Psoas muscle (tissue), 8 donors: ENCODE measurements around the gene B4GALT7. TPM values are rescaled to one million over a fixed set of nuclear protein-coding genes. Genes with fewer than 3 reads are reported as not detected.
"Not testable (repeated sequence)": the region's sequence is repeated elsewhere in the genome, so short reads cannot be mapped to it uniquely, and the experiment has no call there.

ENCODE experiments used
- ATAC-seq, 4 donors: fragments of 200-7000 bp; cut with Tn5 transposase; one replicate each; pipeline ENCODE4 v1.9.1; 2020; ENCODE audit warnings: moderate library complexity in 3 of 4, mild to moderate bottlenecking in 2 of 4
- DNase-seq, 2 donors: peaks; one replicate each; pipeline ENCODE4 v3.0.0-alpha.2; 2020
- H3K27ac ChIP-seq: fragments of 200-600 bp; one replicate; pipeline ENCODE4 v1.8.0; 2022
- H3K27me3 ChIP-seq, 3 donors: fragments of 200-600 bp in 1 of 3; one replicate each; pipeline versions ENCODE4 v1.6.1 to v1.8.0; 2013 to 2022; ENCODE audit warnings: low read length in 2 of 3, mild to moderate bottlenecking in 2 of 3, moderate library complexity in 1 of 3; ENCODE audit not compliant: insufficient read depth in 3 of 3
- H3K36me3 ChIP-seq, 2 donors: fragments of 200-600 bp in 1 of 2; one replicate each; pipeline versions ENCODE4 v1.6.1 to v1.8.0; 2013 to 2022; ENCODE audit warnings: low read depth in 1 of 2, mild to moderate bottlenecking in 1 of 2, moderate library complexity in 1 of 2; ENCODE audit not compliant: insufficient read depth in 1 of 2
- H3K4me1 ChIP-seq: fragments of 200-600 bp; one replicate; pipeline ENCODE4 v1.8.0; 2022
- H3K4me3 ChIP-seq: fragments of 200-600 bp; one replicate; pipeline ENCODE4 v1.8.0; 2022; ENCODE audit warnings: mild to moderate bottlenecking
- H3K9me3 ChIP-seq: fragments of 200-600 bp; one replicate; pipeline ENCODE4 v1.8.0; 2022
- WGBS, 3 donors: extraction: QIAGEN DNeasy Blood & Tissue Kit; methylation state at CpG; one replicate each; pipeline versions ENCODE4 v1.1.6 to v1.1.7; 2013; 5-methylcytosine and 5-hydroxymethylcytosine counted together
- intact Hi-C, 2 donors: fragments of 100-400 bp; cut with DNase I; formaldehyde crosslinking; loops; one replicate each; pipeline versions ENCODE4 v1.11.0 to v1.14.2; 2022
- polyA plus RNA-seq, 3 donors: library from polyadenylated mRNA; stranded (reverse); fragments of 200-250 nt; gene quantifications; one replicate each; pipeline ENCODE4 v1.2.3, GENCODE V29; 2013
- total RNA-seq, 4 donors: library from RNA; stranded (reverse); fragmentation: NEBNext Ultra II Directional in 2 of 4; extraction: Animal tissue kit (Norgen Biotek cat#: 25700) in 2 of 4; gene quantifications; one replicate each; pipeline versions ENCODE4 v1.2.1 to v1.2.4, GENCODE V29; 2021 to 2023
- donor health status: healthy with polysubstance abuse.
- donor health status: DM: no; HTN: no; CAD: no; lungs with moderate emphysema.
- donor health status: Bipolar disorder and iron deficiency.
- donor health status: healthy.
- donor health status: DM: yes; HTN: yes; CAD: no.
- donor health status: DM: no; HTN: no; CAD: no.
- donor health status: DM: no; HTN: no; CAD: no.
- donor health status: DM: yes; HTN: yes; CAD: no.

The B4GALT7 gene
- total and polyA plus RNA-seq, 7 donors: 12.7 to 23.1 (median 14.7) TPM

DNA sequence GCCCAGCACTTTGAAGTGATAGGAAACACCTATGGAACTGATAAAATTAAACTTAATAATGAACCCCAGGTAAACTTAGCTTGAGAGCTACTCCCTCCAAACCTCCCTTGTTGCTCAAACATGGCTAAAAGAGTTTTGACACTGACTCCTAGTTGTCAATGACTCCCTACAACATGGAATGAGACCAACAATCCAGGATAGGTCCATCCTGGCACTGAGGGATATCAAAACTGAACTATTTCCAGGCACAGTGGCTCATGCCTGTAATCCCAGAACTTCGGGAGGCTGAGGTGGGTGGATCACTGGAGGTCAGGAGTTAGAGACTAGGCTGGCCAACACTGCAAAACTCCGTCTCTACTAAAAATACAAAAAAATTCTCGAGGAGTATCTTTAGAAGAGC is 58.6 kb downstream of the B4GALT7 start:
- H3K4me3 ChIP-seq, H3K4me1 ChIP-seq, DNase-seq, H3K27me3 ChIP-seq, H3K36me3 ChIP-seq, H3K27ac ChIP-seq, H3K9me3 ChIP-seq, intact Hi-C loops: not testable (repeated sequence)
- peak in 3 of 4 donors; percentile 59 to 81 (median 70) for ATAC-seq
- WGBS, 3 donors: 29 to 87% (median 55%) methylated on average over 3 of the region's 3 CpGs

Other genes starting within 250 kb of the B4GALT7 start
- 10 to 100 TPM; 28.7 to 55.8 (median 43.1) TPM for gene LMAN2, start 248.5 kb upstream of the B4GALT7 start, total RNA-seq
- gene LMAN2, start 248.5 kb upstream of the B4GALT7 start, polyA plus RNA-seq: 100 to 1,000 TPM; 103 to 193 (median 162) TPM
- 10 to 100 TPM in 3 of 4 donors, 1 to 10 TPM in 1; 5.5 to 23.2 (median 10.5) TPM for gene RGS14, start 242.2 kb upstream of the B4GALT7 start, total RNA-seq
- 10 to 100 TPM in 1 of 3 donors, 1 to 10 TPM in 2; 3.6 to 10.0 (median 6.7) TPM for gene RGS14, start 242.2 kb upstream of the B4GALT7 start, polyA plus RNA-seq
- gene SLC34A1, start 215.7 kb upstream of the B4GALT7 start, total RNA-seq: not detected
- gene SLC34A1, start 215.7 kb upstream of the B4GALT7 start, polyA plus RNA-seq: not detected
- gene PFN3, start 199.5 kb upstream of the B4GALT7 start, total RNA-seq: not detected
- not detected for gene PFN3, start 199.5 kb upstream of the B4GALT7 start, polyA plus RNA-seq
- under 1 TPM in 1 of 4 donors, not detected in 3; 0.40 TPM for gene F12, start 190.6 kb upstream of the B4GALT7 start, total RNA-seq
- under 1 TPM; 0.06 to 0.81 (median 0.09) TPM for gene F12, start 190.6 kb upstream of the B4GALT7 start, polyA plus RNA-seq
- gene GRK6, start 173.5 kb upstream of the B4GALT7 start, total RNA-seq: 10 to 100 TPM; 15.8 to 22.6 (median 19.1) TPM
- 10 to 100 TPM; 12.3 to 14.6 (median 13.2) TPM for gene GRK6, start 173.5 kb upstream of the B4GALT7 start, polyA plus RNA-seq
- gene PRR7, start 153.3 kb upstream of the B4GALT7 start, total RNA-seq: 1 to 10 TPM in 3 of 4 donors, under 1 TPM in 1; 0.88 to 2.6 (median 1.8) TPM
- gene PRR7, start 153.3 kb upstream of the B4GALT7 start, polyA plus RNA-seq: 1 to 10 TPM in 1 of 3 donors, under 1 TPM in 2; 0.39 to 3.8 (median 0.48) TPM
- gene DBN1, start 126.5 kb upstream of the B4GALT7 start, total RNA-seq: 10 to 100 TPM; 17.7 to 28.4 (median 24.3) TPM
- 10 to 100 TPM in 2 of 3 donors, 1 to 10 TPM in 1; 8.1 to 20.8 (median 20.1) TPM for gene DBN1, start 126.5 kb upstream of the B4GALT7 start, polyA plus RNA-seq
- gene PDLIM7, start 102.5 kb upstream of the B4GALT7 start, total RNA-seq: 100 to 1,000 TPM; 134 to 221 (median 161) TPM
- 100 to 1,000 TPM; 174 to 254 (median 221) TPM for gene PDLIM7, start 102.5 kb upstream of the B4GALT7 start, polyA plus RNA-seq
- 1 to 10 TPM; 2.4 to 5.4 (median 3.1) TPM for gene DOK3, start 90.3 kb upstream of the B4GALT7 start, total RNA-seq
- 1 to 10 TPM in 2 of 3 donors, under 1 TPM in 1; 0.44 to 5.0 (median 3.8) TPM for gene DOK3, start 90.3 kb upstream of the B4GALT7 start, polyA plus RNA-seq
- 10 to 100 TPM; 37.2 to 41.0 (median 40.2) TPM for gene DDX41, start 83.2 kb upstream of the B4GALT7 start, total RNA-seq
- 10 to 100 TPM; 45.6 to 71.6 (median 57.3) TPM for gene DDX41, start 83.2 kb upstream of the B4GALT7 start, polyA plus RNA-seq
- gene FAM193B, start 45.6 kb upstream of the B4GALT7 start, total RNA-seq: 10 to 100 TPM; 27.2 to 36.7 (median 30.3) TPM
- 10 to 100 TPM; 26.9 to 31.2 (median 27.0) TPM for gene FAM193B, start 45.6 kb upstream of the B4GALT7 start, polyA plus RNA-seq
- gene TMED9, start 7.9 kb upstream of the B4GALT7 start, total RNA-seq: 10 to 100 TPM; 47.5 to 71.9 (median 56.7) TPM
- gene TMED9, start 7.9 kb upstream of the B4GALT7 start, polyA plus RNA-seq: 100 to 1,000 TPM in 2 of 3 donors, 10 to 100 TPM in 1; 78.3 to 185 (median 115) TPM
- gene FAM153A, start 182.8 kb downstream of the B4GALT7 start, total RNA-seq: 1 to 10 TPM in 1 of 4 donors, under 1 TPM in 1, not detected in 2; 0.82 to 1.1 TPM
- gene FAM153A, start 182.8 kb downstream of the B4GALT7 start, polyA plus RNA-seq: under 1 TPM; 0.04 to 0.16 (median 0.04) TPM